CD4-positive, alpha-beta T cell treated with Interleukin-4 for 4 hours (primary cell): Measurements from ENCODE around the gene BHMT.

ENCODE experiments used
- DNase-seq: peaks from one replicate; pipeline ENCODE4 v3.0.0-alpha.2; 2020

Gene BHMT

GRCh38 chr5:79181419-79182022, 69.9 kb downstream of the BHMT start:
- DNase-seq, result no peak
